GM12891 (cell line): ENCODE measurements around the gene CCDC8.
"Not testable (repeated sequence)": the region's sequence is repeated elsewhere in the genome, so short reads cannot be mapped to it uniquely, and the experiment has no call there.

Experiments used
- PAX5 ChIP-seq: IDR thresholded peaks from 2 replicates; pipeline ENCODE4 v1.6.1; 2011; ENCODE audit warnings: low read length, moderate library complexity, mild to moderate bottlenecking; ENCODE audit not compliant: insufficient read depth, severe bottlenecking
- POLR2A ChIP-seq: IDR thresholded peaks from 2 replicates; pipeline ENCODE4 v1.6.1; 2011; ENCODE audit warnings: low read depth, low read length, control low read depth
- POLR2AphosphoS5 ChIP-seq: IDR thresholded peaks from 2 replicates; pipeline ENCODE4 v1.6.1; 2011; ENCODE audit warnings: low read depth, low read length, control low read depth
- SPI1 ChIP-seq: IDR thresholded peaks from 2 replicates; pipeline ENCODE4 v1.6.1; 2011; ENCODE audit warnings: low read depth, low read length, control low read depth
- TAF1 ChIP-seq: IDR thresholded peaks from 2 replicates; pipeline ENCODE4 v1.6.1; 2011; ENCODE audit warnings: low read depth, low read length, control low read depth

GRCh38 chr19:46415804-46416709 lies 2.7 kb upstream of the CCDC8 start:
- TF ChIP-seq POLR2AphosphoS5, POLR2A, SPI1, TAF1, PAX5: not testable (repeated sequence)
